ENCODE measurements around the gene MCRS1. TPM values are rescaled to one million over a fixed set of nuclear protein-coding genes. Genes with fewer than 3 reads are reported as not detected.

The MCRS1 gene
- total RNA-seq, 4 donors from 2014 or later: 68.0 to 107 (median 85.6) TPM

GRCh38 chr12:49529414-49529813 is 38.5 kb downstream of the MCRS1 start:
- no peaks in the 10 kb centered on the region for H3K4me1 ChIP-seq
- H3K36me3 ChIP-seq: peaks cover 0 to 34% (median 0%) of the 10 kb centered on the region in 3 donors
- DNase-seq: no peak
- no peak for TF ChIP-seq POLR2A (IDR thresholded peaks at IDR 0.05)
- no peak for TF ChIP-seq CTCF (IDR thresholded peaks at IDR 0.05)
- H3K27me3 ChIP-seq: no peaks in the 10 kb centered on the region
- H3K9me3 ChIP-seq: no peaks in the 10 kb centered on the region
- no peak overlapping the region for H3K4me3 ChIP-seq
- no peak overlapping the region for H3K27ac ChIP-seq

GRCh38 chr12:49527361-49528130 is 40.4 kb downstream of the MCRS1 start:
- no peak for TF ChIP-seq POLR2A (IDR thresholded peaks at IDR 0.05)
- TF ChIP-seq CTCF (IDR thresholded peaks at IDR 0.05): no peak
- no peaks in the 10 kb centered on the region for H3K9me3 ChIP-seq
- H3K36me3 ChIP-seq: peaks cover 0 to 42% (median 0%) of the 10 kb centered on the region in 3 donors
- H3K27ac ChIP-seq: no peak overlapping the region
- no peaks in the 10 kb centered on the region for H3K4me1 ChIP-seq
- DNase-seq: no peak
- no peak overlapping the region for H3K4me3 ChIP-seq
- H3K27me3 ChIP-seq: no peaks in the 10 kb centered on the region

- no peaks in the 10 kb centered on the region for H3K9me3 ChIP-seq
- no peak overlapping the region for H3K4me3 ChIP-seq
- H3K27me3 ChIP-seq: no peaks in the 10 kb centered on the region
- TF ChIP-seq CTCF (IDR thresholded peaks at IDR 0.05): no peak
- TF ChIP-seq POLR2A (IDR thresholded peaks at IDR 0.05): no peak
- peaks cover 0 to 46% (median 0%) of the 10 kb centered on the region in 3 donors for H3K36me3 ChIP-seq
- no peak for DNase-seq
- no peak overlapping the region for H3K27ac ChIP-seq
- no peaks in the 10 kb centered on the region for H3K4me1 ChIP-seq
Observed at GRCh38 chr12:49525942-49526341, 42.0 kb downstream of the MCRS1 start.

GRCh38 chr12:49524660-49525324 is 43.1 kb downstream of the MCRS1 start:
- Histone ChIP-seq H3K4me1 (no peaks in the 10 kb centered on the region), H3K4me3 (no peak overlapping the region), H3K9me3 (no peaks in the 10 kb centered on the region), H3K36me3 (peaks cover 0 to 53% (median 0%) of the 10 kb centered on the region in 3 donors), H3K27ac (no peak overlapping the region), H3K27me3 (no peaks in the 10 kb centered on the region)
- no peak for DNase-seq
- TF ChIP-seq CTCF (IDR thresholded peaks at IDR 0.05) (no peak), POLR2A (IDR thresholded peaks at IDR 0.05) (no peak)

GRCh38 chr12:49521389-49521788 is 46.6 kb downstream of the MCRS1 start:
- DNase-seq: no peak
- Histone ChIP-seq H3K9me3 (no peaks in the 10 kb centered on the region), H3K36me3 (peaks cover 0 to 44% (median 0%) of the 10 kb centered on the region in 3 donors), H3K27me3 (no peaks in the 10 kb centered on the region), H3K27ac (no peak overlapping the region), H3K4me3 (no peak overlapping the region), H3K4me1 (no peaks in the 10 kb centered on the region)
- no peak for TF ChIP-seq CTCF (IDR thresholded peaks at IDR 0.05)
- no peak for TF ChIP-seq POLR2A (IDR thresholded peaks at IDR 0.05)
